HCT116 (cell line): ENCODE results near the gene LRRC75A. TPM values are rescaled to one million over a fixed set of nuclear protein-coding genes. Genes with fewer than 3 reads are reported as not detected.

Source experiments
- ATAC-seq: fragments of 200-7000 bp; cut with Tn5 transposase; 2 replicates; pipeline ENCODE4 v1.9.1; 2020; ENCODE audit warnings: mild to moderate bottlenecking, moderate library complexity
- BruUV-seq: library from RNA; stranded (reverse); fragments of 400-500 nt; replicated peaks from 2 replicates; lab custom pipeline; 2021; lab: Mats Ljungman, UMichigan
- CTCF ChIA-PET: fragments of 300-600 bp; sonication (Branson Sonifier 250); formaldehyde crosslinking; loops from one replicate; lab custom pipeline; 2021; ENCODE audit warnings: antibody characterized with exemption; lab: Charles Lee
- POLR2A ChIA-PET: fragments of 300-600, 350-600 bp; sonication (Branson Sonifier 250); formaldehyde crosslinking; loops from one replicate; lab custom pipeline; 2021; ENCODE audit warnings: antibody characterized with exemption; lab: Charles Lee
- RAD21 ChIA-PET, 2 experiments: fragments of 300-600 bp; sonication (Branson Sonifier 250); formaldehyde crosslinking; loops; one replicate each; lab custom pipeline; 2023; ENCODE audit warnings: low total read pairs in 2 of 2; ENCODE audit not compliant: uncharacterized antibody in 2 of 2, unreplicated experiment in 2 of 2, low non-redundant PET in 1 of 2; lab: Charles Lee
- DNase-seq: peaks from one replicate; pipeline ENCODE4 v3.0.0-alpha.2; 2010; ENCODE audit warnings: low read depth, low spot score
- H2AFZ ChIP-seq: fragments of 200-600 bp; shearing (Covaris generic), sonication (generic); 2 replicates; pipeline ENCODE4 v1.6.1; 2017; ENCODE audit warnings: low read depth, mixed run types, mixed read lengths, antibody characterized with exemption, low read length; ENCODE audit not compliant: poor library complexity, severe bottlenecking
- H3K27ac ChIP-seq: 2 replicates; pipeline ENCODE4 v1.5.1; 2012; ENCODE audit warnings: low read depth, low read length
- H3K27me3 ChIP-seq: fragments of 200-600 bp; sonication (generic); 2 replicates; pipeline ENCODE4 v1.6.1; 2016; ENCODE audit warnings: mixed run types, low read length, mixed read lengths; ENCODE audit not compliant: insufficient read depth
- H3K36me3 ChIP-seq, 2 experiments: fragments of 200-500 bp in 1 of 2; fragments of 200-600 bp in 1 of 2; sonication (Bioruptor generic) in 1 of 2; sonication (generic) in 1 of 2; 2 replicates each; pipeline versions ENCODE4 v1.5.1 to v1.6.1; 2014 to 2016; ENCODE audit warnings: low read length in 2 of 2, inconsistent platforms in 1 of 2, mixed read lengths in 1 of 2, mixed run types in 1 of 2; ENCODE audit not compliant: insufficient read depth in 2 of 2, control insufficient read depth in 1 of 2
- H3K4me1 ChIP-seq, 2 experiments: fragments of 200-600 bp in 1 of 2; sonication (generic) in 1 of 2; 2 replicates each; pipeline versions ENCODE4 v1.5.1 to v1.6.1; 2012 to 2017; ENCODE audit warnings: low read length in 2 of 2, inconsistent platforms in 1 of 2, mild to moderate bottlenecking in 1 of 2, mixed read lengths in 1 of 2, mixed run types in 1 of 2, moderate library complexity in 1 of 2; ENCODE audit not compliant: insufficient read depth in 2 of 2, control insufficient read depth in 1 of 2
- H3K4me2 ChIP-seq: fragments of 200-600 bp; sonication (generic); 2 replicates; pipeline ENCODE4 v1.6.1; 2017; ENCODE audit warnings: mixed run types, low read length, mixed read lengths
- H3K4me3 ChIP-seq, 2 experiments: fragments of 200-600 bp in 1 of 2; sonication (generic) in 1 of 2; replicated peaks in 1 of 2; 2 replicates each; pipeline ENCODE4 v1.5.1; 2011 to 2016; ENCODE audit warnings: low read length in 2 of 2, control low read depth in 1 of 2, low read depth in 1 of 2, mild to moderate bottlenecking in 1 of 2, mixed read lengths in 1 of 2, mixed run types in 1 of 2
- H3K79me2 ChIP-seq: fragments of 200-600 bp; sonication (generic); 2 replicates; pipeline ENCODE4 v1.6.1; 2017; ENCODE audit warnings: mild to moderate bottlenecking, mixed run types, low read length, moderate library complexity, mixed read lengths; ENCODE audit not compliant: insufficient read depth
- H3K9ac ChIP-seq: fragments of 200-600 bp; sonication (generic); 2 replicates; pipeline ENCODE4 v1.6.1; 2016; ENCODE audit warnings: low read length, mixed read lengths
- H3K9me2 ChIP-seq: fragments of 200-600 bp; sonication (generic), shearing (Covaris generic); 2 replicates; pipeline ENCODE4 v1.6.1; 2017; ENCODE audit warnings: mixed run types, mild to moderate bottlenecking, moderate library complexity; ENCODE audit not compliant: insufficient read depth
- H3K9me3 ChIP-seq, 2 experiments: fragments of 200-500 bp in 1 of 2; fragments of 200-600 bp in 1 of 2; sonication (Bioruptor generic) in 1 of 2; sonication (generic) in 1 of 2; 2 replicates each; pipeline ENCODE4 v1.6.1; 2014 to 2017; ENCODE audit warnings: low read length in 2 of 2, mixed read lengths in 2 of 2, inconsistent platforms in 1 of 2, low read depth in 1 of 2, mild to moderate bottlenecking in 1 of 2, mixed run types in 1 of 2, moderate library complexity in 1 of 2; ENCODE audit not compliant: control insufficient read depth in 1 of 2, insufficient read depth in 1 of 2
- H4K20me1 ChIP-seq: fragments of 200-600 bp; sonication (generic), shearing (Covaris generic); 2 replicates; pipeline ENCODE4 v1.6.1; 2017; ENCODE audit warnings: mixed run types, mild to moderate bottlenecking, moderate library complexity; ENCODE audit not compliant: insufficient read depth
- CBX3 ChIP-seq: IDR thresholded peaks from 2 replicates; pipeline ENCODE4 v1.6.1; 2012; ENCODE audit warnings: low read depth
- CTCF ChIP-seq, 3 experiments: fragments of 200-600 bp in 1 of 3; sonication (generic) in 1 of 3; IDR thresholded peaks in 2 of 3; conservative IDR thresholded peaks in 1 of 3; 2 replicates each; pipeline ENCODE4 v1.5.1; 2012 to 2017; ENCODE audit warnings: low read depth in 2 of 3, low read length in 2 of 3, antibody characterized with exemption in 1 of 3, borderline replicate concordance in 1 of 3, control low read depth in 1 of 3, mild to moderate bottlenecking in 1 of 3, mixed read lengths in 1 of 3, mixed run types in 1 of 3, moderate library complexity in 1 of 3; ENCODE audit not compliant: insufficient read depth in 1 of 3
- FOSL1 ChIP-seq: IDR thresholded peaks from 2 replicates; pipeline ENCODE4 v1.6.1; 2012; ENCODE audit warnings: low read depth
- JUND ChIP-seq: IDR thresholded peaks from 2 replicates; pipeline ENCODE4 v1.6.1; 2012
- POLR2A ChIP-seq: IDR thresholded peaks from 2 replicates; pipeline ENCODE4 v1.7.0; 2011; ENCODE audit warnings: borderline replicate concordance; ENCODE audit not compliant: insufficient read depth, insufficient read length; ENCODE audit errors: extremely low read depth
- POLR2AphosphoS5 ChIP-seq: IDR thresholded peaks from 2 replicates; pipeline ENCODE4 v1.6.1; 2011; ENCODE audit warnings: mild to moderate bottlenecking, low read depth, low read length, moderate library complexity
- RAD21 ChIP-seq: IDR thresholded peaks from 2 replicates; pipeline ENCODE4 v1.6.1; 2012; ENCODE audit warnings: low read depth, mild to moderate bottlenecking
- SP1 ChIP-seq: IDR thresholded peaks from 2 replicates; pipeline ENCODE4 v1.6.1; 2012; ENCODE audit warnings: low read depth
- SRF ChIP-seq: IDR thresholded peaks from 2 replicates; pipeline ENCODE4 v1.6.1; 2012; ENCODE audit warnings: low read depth
- YY1 ChIP-seq: IDR thresholded peaks from 2 replicates; pipeline ENCODE4 v1.6.1; 2011; ENCODE audit warnings: low read length, low read depth, moderate library complexity, mild to moderate bottlenecking; ENCODE audit not compliant: insufficient replicate concordance; ENCODE audit errors: extremely low read depth
- ZBTB33 ChIP-seq: IDR thresholded peaks from 2 replicates; pipeline ENCODE4 v1.6.1; 2011; ENCODE audit warnings: mild to moderate bottlenecking, low read length, moderate library complexity; ENCODE audit not compliant: insufficient replicate concordance; ENCODE audit errors: extremely low read depth
- ZFX ChIP-seq: fragments of 450-650 bp; IDR thresholded peaks from 2 replicates; pipeline ENCODE4 v1.6.1; 2017
- intact Hi-C: fragments of 100-400 bp; cut with micrococcal nuclease; formaldehyde crosslinking; loops from 2 replicates; pipeline ENCODE4 v1.10.0; 2022
- total RNA-seq: library from RNA; stranded (reverse); gene quantifications from one replicate; pipeline ENCODE4 v1.2.1, GENCODE V29; 2021; ENCODE audit not compliant: unreplicated experiment
- TF ChIP-seq, protein P1 (sequence below): IDR thresholded peaks from 2 replicates; pipeline ENCODE4 v1.6.1; 2012; ENCODE audit warnings: low read depth
- TF ChIP-seq, protein P2 (sequence below): IDR thresholded peaks from 2 replicates; pipeline ENCODE4 v1.6.1; 2012

The LRRC75A gene
- total RNA-seq, 1 experiment from 2014 or later = 2.3 TPM

DNA sequence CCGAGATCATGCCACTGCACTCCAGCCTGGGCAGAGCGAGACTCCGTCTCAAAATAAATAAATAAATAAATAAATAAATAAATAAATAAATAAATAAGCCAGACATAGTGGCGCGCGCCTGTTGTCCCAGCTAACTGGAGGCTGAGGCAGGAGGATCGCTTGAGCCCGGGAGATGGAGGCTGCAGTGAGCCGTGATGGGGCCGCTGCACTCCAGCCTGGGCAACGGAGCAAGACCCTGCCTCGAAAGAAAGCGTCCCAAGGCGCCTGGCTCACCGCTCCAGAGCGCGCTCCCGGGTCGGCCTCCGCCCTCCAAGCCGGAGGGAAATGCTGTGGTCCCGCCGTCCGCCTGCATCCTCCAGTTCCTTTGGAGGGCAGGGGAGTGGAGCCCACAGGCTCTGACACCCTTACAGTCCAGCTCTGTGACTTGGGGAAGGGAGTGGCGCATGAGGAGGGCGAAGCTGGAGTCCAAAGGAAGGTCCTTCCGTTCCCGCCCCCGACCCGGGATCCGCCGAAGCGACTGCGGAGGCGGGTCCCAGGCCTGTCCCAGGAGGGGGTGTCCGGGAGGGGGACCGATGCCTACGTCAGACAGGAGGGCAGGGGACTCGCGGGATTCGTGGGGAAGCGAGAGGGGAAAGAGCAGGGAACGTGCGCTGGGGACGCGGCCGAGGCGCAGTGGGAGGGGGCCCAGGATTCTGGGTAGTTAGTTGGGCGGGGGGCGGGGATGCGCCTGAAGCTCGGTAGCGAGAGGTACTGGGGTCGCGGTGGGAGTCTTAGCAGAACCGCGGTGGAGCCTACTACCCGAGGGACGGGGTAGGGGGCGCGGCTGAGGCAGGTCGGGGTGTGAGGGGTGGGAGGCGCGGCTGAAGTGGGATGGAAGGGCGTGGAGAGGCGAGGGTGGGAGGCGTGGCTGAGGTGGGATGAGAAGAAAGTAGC lies 85.0 kb downstream of the LRRC75A start:
- no peak overlapping the region for H3K9ac ChIP-seq

More for the DNA sequence above, 85.0 kb downstream of the LRRC75A start:
- Histone ChIP-seq H3K9me3 (no peaks in the 10 kb centered on the region), H3K36me3 (no peaks in the 10 kb centered on the region), H3K79me2 (no peaks in the 10 kb centered on the region), H2AFZ (no peak overlapping the region), H3K27me3 (no peaks in the 10 kb centered on the region), H3K4me1 (peaks cover 0 to 3% of the 10 kb centered on the region in 2 experiments; a peak in 1 of 4 replicates), H4K20me1 (no peaks in the 10 kb centered on the region), H3K9me2 (no peaks in the 10 kb centered on the region), H3K27ac (no peak overlapping the region), H3K4me3 (no peak overlapping the region), H3K4me2 (no peak overlapping the region)
- ATAC-seq = no peak
- DNase-seq = no peak
- no TSS peak for BruUV-seq
- ChIA-PET POLR2A (interaction anchor here (0.9 kb wide), 1 partner anchor 31 kb away, joined by 3 read pairs; no protein-coding TSS in a partner anchor), RAD21 (no interaction called here), CTCF (no interaction called here)
- intact Hi-C loops = no loop called here
- TF ChIP-seq SP1 (no peak), JUND (no peak), RAD21 (no peak), ZFX (no peak), SRF (no peak), YY1 (no peak), CBX3 (no peak), POLR2AphosphoS5 (no peak), FOSL1 (no peak), ZBTB33 (no peak), POLR2A (no peak), CTCF (IDR thresholded peaks at IDR 0.05 in 2 of 3, conservative IDR thresholded peaks at IDR 0.05 in 1 of 3; ENCODE audit: borderline replicate concordance in 1 of 3, insufficient read depth in 1 of 3, low read depth in 2 of 3, low read length in 2 of 3) (no peak)
- TF ChIP-seq, protein P1, sequence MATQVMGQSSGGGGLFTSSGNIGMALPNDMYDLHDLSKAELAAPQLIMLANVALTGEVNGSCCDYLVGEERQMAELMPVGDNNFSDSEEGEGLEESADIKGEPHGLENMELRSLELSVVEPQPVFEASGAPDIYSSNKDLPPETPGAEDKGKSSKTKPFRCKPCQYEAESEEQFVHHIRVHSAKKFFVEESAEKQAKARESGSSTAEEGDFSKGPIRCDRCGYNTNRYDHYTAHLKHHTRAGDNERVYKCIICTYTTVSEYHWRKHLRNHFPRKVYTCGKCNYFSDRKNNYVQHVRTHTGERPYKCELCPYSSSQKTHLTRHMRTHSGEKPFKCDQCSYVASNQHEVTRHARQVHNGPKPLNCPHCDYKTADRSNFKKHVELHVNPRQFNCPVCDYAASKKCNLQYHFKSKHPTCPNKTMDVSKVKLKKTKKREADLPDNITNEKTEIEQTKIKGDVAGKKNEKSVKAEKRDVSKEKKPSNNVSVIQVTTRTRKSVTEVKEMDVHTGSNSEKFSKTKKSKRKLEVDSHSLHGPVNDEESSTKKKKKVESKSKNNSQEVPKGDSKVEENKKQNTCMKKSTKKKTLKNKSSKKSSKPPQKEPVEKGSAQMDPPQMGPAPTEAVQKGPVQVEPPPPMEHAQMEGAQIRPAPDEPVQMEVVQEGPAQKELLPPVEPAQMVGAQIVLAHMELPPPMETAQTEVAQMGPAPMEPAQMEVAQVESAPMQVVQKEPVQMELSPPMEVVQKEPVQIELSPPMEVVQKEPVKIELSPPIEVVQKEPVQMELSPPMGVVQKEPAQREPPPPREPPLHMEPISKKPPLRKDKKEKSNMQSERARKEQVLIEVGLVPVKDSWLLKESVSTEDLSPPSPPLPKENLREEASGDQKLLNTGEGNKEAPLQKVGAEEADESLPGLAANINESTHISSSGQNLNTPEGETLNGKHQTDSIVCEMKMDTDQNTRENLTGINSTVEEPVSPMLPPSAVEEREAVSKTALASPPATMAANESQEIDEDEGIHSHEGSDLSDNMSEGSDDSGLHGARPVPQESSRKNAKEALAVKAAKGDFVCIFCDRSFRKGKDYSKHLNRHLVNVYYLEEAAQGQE = no peak
- TF ChIP-seq, protein P2, sequence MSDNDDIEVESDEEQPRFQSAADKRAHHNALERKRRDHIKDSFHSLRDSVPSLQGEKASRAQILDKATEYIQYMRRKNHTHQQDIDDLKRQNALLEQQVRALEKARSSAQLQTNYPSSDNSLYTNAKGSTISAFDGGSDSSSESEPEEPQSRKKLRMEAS = no peak
